HEK293T (cell line): ENCODE data around the gene RAB22A.

Experiments
- BHLHE40 ChIP-seq: fragments of 450-650 bp; IDR thresholded peaks from 2 replicates; pipeline ENCODE4 v1.6.1; 2016; ENCODE audit warnings: mild to moderate bottlenecking, moderate library complexity, borderline replicate concordance
- CTBP1 ChIP-seq: fragments of 450-650 bp; IDR thresholded peaks from 2 replicates; pipeline ENCODE4 v1.6.1; 2016; ENCODE audit warnings: borderline replicate concordance
- FOXM1 ChIP-seq: fragments of 450-650 bp; IDR thresholded peaks from 2 replicates; pipeline ENCODE4 v1.6.1; 2017; ENCODE audit warnings: mild to moderate bottlenecking, borderline replicate concordance
- NFRKB ChIP-seq: fragments of 450-650 bp; IDR thresholded peaks from 2 replicates; pipeline ENCODE4 v1.6.1; 2016; ENCODE audit warnings: mild to moderate bottlenecking, moderate library complexity
- PKNOX1 ChIP-seq: fragments of 450-650 bp; IDR thresholded peaks from 2 replicates; pipeline ENCODE4 v1.6.1; 2016
- SP1 ChIP-seq: fragments of 450-650 bp; IDR thresholded peaks from 2 replicates; pipeline ENCODE4 v1.6.1; 2017

- TF ChIP-seq NFRKB (no peak), SP1 (no peak), CTBP1 (no peak), BHLHE40 (no peak), FOXM1 (no peak), PKNOX1 (no peak)
Measured at GRCh38 chr20:58306421-58307261, 2.9 kb upstream of the RAB22A start.
